SU-DHL-6 (cell line): ENCODE measurements around the gene PCK1.

Source experiments
- H2AFZ ChIP-seq: fragments of 200-600 bp; sonication (generic); 2 replicates; pipeline ENCODE4 v1.6.1; 2014; ENCODE audit warnings: low read depth, mild to moderate bottlenecking, moderate library complexity, mixed read lengths, antibody characterized with exemption, low read length; ENCODE audit not compliant: severe bottlenecking
- H3F3A ChIP-seq: fragments of 200-600 bp; shearing (Covaris generic); 2 replicates; pipeline ENCODE4 v1.6.0; 2016; ENCODE audit warnings: antibody characterized with exemption, mild to moderate bottlenecking; ENCODE audit not compliant: insufficient read depth
- H3K27ac ChIP-seq: fragments of 200-600 bp; sonication (generic); 2 replicates; pipeline ENCODE4 v1.5.1; 2016; ENCODE audit warnings: low read depth, mild to moderate bottlenecking, low read length, moderate library complexity, mixed read lengths
- H3K27me3 ChIP-seq: fragments of 200-600 bp; sonication (generic), shearing (Covaris generic); 2 replicates; pipeline ENCODE4 v1.6.0; 2014; ENCODE audit warnings: mild to moderate bottlenecking, low read length
- H3K36me3 ChIP-seq: fragments of 200-600 bp; sonication (generic); 2 replicates; pipeline ENCODE4 v1.6.1; 2014; ENCODE audit warnings: mild to moderate bottlenecking, low read length, mixed read lengths
- H3K4me2 ChIP-seq: fragments of 300-600, 200-600 bp; shearing (Covaris generic), sonication (generic); 2 replicates; pipeline ENCODE4 v1.6.0; 2014; ENCODE audit warnings: low read length, low read depth, mild to moderate bottlenecking; ENCODE audit not compliant: poor library complexity, severe bottlenecking
- H3K4me3 ChIP-seq: fragments of 200-600 bp; sonication (generic); 2 replicates; pipeline ENCODE4 v1.5.1; 2014; ENCODE audit warnings: antibody characterized with exemption, low read length, mild to moderate bottlenecking, mixed read lengths; ENCODE audit not compliant: insufficient read depth, poor library complexity, severe bottlenecking
- H3K79me2 ChIP-seq: fragments of 200-600 bp; sonication (generic); 2 replicates; pipeline ENCODE4 v1.6.1; 2014; ENCODE audit warnings: mild to moderate bottlenecking, low read length, moderate library complexity; ENCODE audit not compliant: insufficient read depth
- H3K9ac ChIP-seq: fragments of 200-600 bp; sonication (generic); 2 replicates; pipeline ENCODE4 v1.7.0; 2014; ENCODE audit warnings: mild to moderate bottlenecking, low read length
- H3K9me2 ChIP-seq: fragments of 200-600 bp; sonication (generic); replicated peaks from 2 replicates; pipeline ENCODE4 v1.6.1; 2014; ENCODE audit warnings: low read length; ENCODE audit not compliant: insufficient read depth
- H3K9me3 ChIP-seq: fragments of 200-600 bp; sonication (generic); 2 replicates; pipeline ENCODE4 v1.6.1; 2014; ENCODE audit warnings: low read length, mixed read lengths; ENCODE audit not compliant: insufficient read depth
- H4K20me1 ChIP-seq: fragments of 200-600 bp; sonication (generic); 2 replicates; pipeline ENCODE4 v1.6.1; 2014; ENCODE audit warnings: low read depth, mild to moderate bottlenecking, antibody characterized with exemption, low read length, moderate library complexity, mixed read lengths
- CTCF ChIP-seq: fragments of 200-600 bp; sonication (generic); IDR thresholded peaks from one replicate; pipeline ENCODE4 v1.5.1; 2017; ENCODE audit warnings: antibody characterized with exemption, mild to moderate bottlenecking, low read length, moderate library complexity; ENCODE audit not compliant: insufficient read depth, poor library complexity, severe bottlenecking
- EZH2phosphoT487 ChIP-seq: fragments of 200-600 bp; sonication (generic), shearing (Covaris generic); conservative IDR thresholded peaks from 2 replicates; pipeline ENCODE4 v1.6.1; 2018; ENCODE audit warnings: mild to moderate bottlenecking, antibody characterized with exemption, low read length, moderate library complexity, mixed read lengths

The PCK1 gene

GRCh38 chr20:57598491-57598890 is 37.6 kb downstream of the PCK1 start:
- H3K27ac ChIP-seq = no peak overlapping the region
- no peaks in the 10 kb centered on the region for H3K9me2 ChIP-seq
- no peaks in the 10 kb centered on the region for H3K27me3 ChIP-seq
- no peaks in the 10 kb centered on the region for H4K20me1 ChIP-seq
- no peak overlapping the region for H2AFZ ChIP-seq
- no peaks in the 10 kb centered on the region for H3F3A ChIP-seq
- no peaks in the 10 kb centered on the region for H3K79me2 ChIP-seq
- H3K9me3 ChIP-seq = no peaks in the 10 kb centered on the region
- H3K4me2 ChIP-seq = no peak overlapping the region
- no peak overlapping the region for H3K9ac ChIP-seq
- H3K36me3 ChIP-seq = no peaks in the 10 kb centered on the region
- TF ChIP-seq EZH2phosphoT487 (no peak), CTCF (no peak)
- H3K4me3 ChIP-seq = no peak overlapping the region

GRCh38 chr20:57600320-57601210 is 39.7 kb downstream of the PCK1 start:
- H3K9me2 ChIP-seq = no peaks in the 10 kb centered on the region
- no peaks in the 10 kb centered on the region for H4K20me1 ChIP-seq
- no peaks in the 10 kb centered on the region for H3K36me3 ChIP-seq
- H3K27me3 ChIP-seq = no peaks in the 10 kb centered on the region
- H3F3A ChIP-seq = no peaks in the 10 kb centered on the region
- H2AFZ ChIP-seq = no peak overlapping the region
- H3K79me2 ChIP-seq = no peaks in the 10 kb centered on the region
- TF ChIP-seq CTCF = no peak
- TF ChIP-seq EZH2phosphoT487 = no peak
- no peaks in the 10 kb centered on the region for H3K9me3 ChIP-seq
- no peak overlapping the region for H3K4me3 ChIP-seq
- H3K4me2 ChIP-seq = no peak overlapping the region
- H3K27ac ChIP-seq = no peak overlapping the region
- H3K9ac ChIP-seq = no peak overlapping the region

- Histone ChIP-seq H3K27ac (no peak overlapping the region), H3K4me3 (no peak overlapping the region), H3K79me2 (no peaks in the 10 kb centered on the region), H3K4me2 (no peak overlapping the region), H2AFZ (no peak overlapping the region), H3K9me3 (no peaks in the 10 kb centered on the region), H4K20me1 (no peaks in the 10 kb centered on the region), H3F3A (no peaks in the 10 kb centered on the region), H3K9ac (no peak overlapping the region), H3K27me3 (no peaks in the 10 kb centered on the region), H3K36me3 (no peaks in the 10 kb centered on the region), H3K9me2 (no peaks in the 10 kb centered on the region)
- TF ChIP-seq EZH2phosphoT487 (no peak), CTCF (no peak)
Observed at GRCh38 chr20:57601211-57601570, 40.3 kb downstream of the PCK1 start.
